Measurements from ENCODE around the gene ATMIN.

- no peak for TF ChIP-seq CTCF (IDR thresholded peaks at IDR 0.05)
- no peak for TF ChIP-seq NRF1 (IDR thresholded peaks at IDR 0.05; ENCODE audit: low read depth, low read length)
- no peak for TF ChIP-seq YY1 (IDR thresholded peaks at IDR 0.05; ENCODE audit: low read depth)
- no peak for TF ChIP-seq USF2 (IDR thresholded peaks at IDR 0.05; ENCODE audit: borderline replicate concordance, low read depth, low read length)
- TF ChIP-seq EZH2phosphoT487 (IDR thresholded peaks at IDR 0.05; ENCODE audit: borderline replicate concordance, low read depth), result no peak
- TF ChIP-seq GATA2 (CRISPR knock-in tag; IDR thresholded peaks at IDR 0.05), result no peak
- no peak for TF ChIP-seq EP300 (IDR thresholded peaks at IDR 0.05; ENCODE audit: borderline replicate concordance in 1 of 2, low read depth in 1 of 2, low read length in 1 of 2)
- TF ChIP-seq POLR2AphosphoS5 (IDR thresholded peaks at IDR 0.05; ENCODE audit: low read depth, low read length), result no peak
Measured at GRCh38 chr16:81014672-81015071, 21.0 kb upstream of the ATMIN start.

Data from SK-N-SH (cell line).